Activated CD4-positive, alpha-beta T cell treated with anti-CD3 and anti-CD28 coated beads, Interleukin-2, amount 10 ng/mL, durations not matched to agents 24 days and 14 days (primary cell): ENCODE results near the gene CTSA. TPM values are rescaled to one million over a fixed set of nuclear protein-coding genes. Genes with fewer than 3 reads are reported as not detected.

Experiments used
- DNase-seq: peaks from one replicate; pipeline ENCODE4 v3.0.0; 2022
- H3K27ac Mint-ChIP-seq: one replicate; pipeline ENCODE4 v1.8.0; 2022; ENCODE audit warnings: mild to moderate bottlenecking, mixed read lengths
- H3K27me3 Mint-ChIP-seq: one replicate; pipeline ENCODE4 v1.8.0; 2022; ENCODE audit warnings: mixed read lengths
- H3K36me3 Mint-ChIP-seq: one replicate; pipeline ENCODE4 v1.8.0; 2022; ENCODE audit warnings: low read depth, mild to moderate bottlenecking, mixed read lengths
- H3K4me1 Mint-ChIP-seq: one replicate; pipeline ENCODE4 v1.8.0; 2021; ENCODE audit warnings: mixed read lengths
- H3K4me3 Mint-ChIP-seq: one replicate; pipeline ENCODE4 v1.8.0; 2022; ENCODE audit warnings: mild to moderate bottlenecking, moderate library complexity, mixed read lengths
- H3K9me3 Mint-ChIP-seq: one replicate; pipeline ENCODE4 v1.8.0; 2021; ENCODE audit warnings: mixed read lengths
- intact Hi-C: fragments of 100-400 bp; cut with micrococcal nuclease; formaldehyde crosslinking; loops from one replicate; pipeline ENCODE4 v1.15.1; 2023
- total RNA-seq: library from RNA; stranded (reverse); gene quantifications from 2 replicates; pipeline ENCODE4 v1.2.3, GENCODE V29; 2022

Gene CTSA
- total RNA-seq, result 48.7 and 50.8 TPM in 2 replicates

DNA sequence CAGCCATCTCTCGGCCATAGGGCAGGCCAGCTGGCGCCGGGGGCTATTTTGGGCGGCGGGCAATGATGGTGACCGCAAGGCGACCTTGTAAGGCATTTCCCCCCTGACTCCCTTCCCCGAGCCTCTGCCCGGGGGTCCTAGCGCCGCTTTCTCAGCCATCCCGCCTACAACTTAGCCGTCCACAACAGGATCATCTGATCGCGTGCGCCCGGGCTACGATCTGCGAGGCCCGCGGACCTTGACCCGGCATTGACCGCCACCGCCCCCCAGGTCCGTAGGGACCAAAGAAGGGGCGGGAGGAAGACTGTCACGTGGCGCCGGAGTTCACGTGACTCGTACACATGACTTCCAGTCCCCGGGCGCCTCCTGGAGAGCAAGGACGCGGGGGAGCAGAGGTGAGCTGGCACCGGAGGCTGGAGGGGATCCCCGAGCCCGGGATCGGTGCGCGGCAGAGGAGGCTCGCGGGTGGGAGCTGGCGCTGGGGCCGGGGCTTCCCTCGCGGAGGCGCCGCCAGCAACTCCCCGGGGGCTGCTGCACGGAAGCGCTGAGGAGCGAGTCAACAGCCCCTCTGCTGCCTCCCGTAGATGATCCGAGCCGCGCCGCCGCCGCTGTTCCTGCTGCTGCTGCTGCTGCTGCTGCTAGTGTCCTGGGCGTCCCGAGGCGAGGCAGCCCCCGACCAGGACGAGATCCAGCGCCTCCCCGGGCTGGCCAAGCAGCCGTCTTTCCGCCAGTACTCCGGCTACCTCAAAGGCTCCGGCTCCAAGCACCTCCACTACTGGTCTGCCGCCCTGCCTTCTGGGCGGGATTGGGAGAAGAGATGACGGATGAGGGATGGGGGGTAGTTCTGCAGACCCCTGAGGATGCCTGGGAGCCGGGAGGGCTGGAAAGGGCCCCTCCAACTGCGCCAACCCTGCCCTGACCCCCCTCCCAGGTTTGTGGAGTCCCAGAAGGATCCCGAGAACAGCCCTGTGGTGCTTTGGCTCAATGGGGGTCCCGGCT is at the start of gene CTSA, which contains the start of gene NEURL2:
Gene CTSA (plus strand): TSS at position 351 of the 999 bp plus-strand sequence. CDS start 234 bp downstream, at position 585.
Gene NEURL2 (minus strand): TSS at position 224 of the 999 bp plus-strand sequence. CDS start 217 bp downstream, at position 7.
- intact Hi-C loops, result loop anchor here (1.0 to 2.0 kb wide), 4 partner anchors 10 to 44 kb away; partner anchors contain the start of genes ACOT8, PCIF1, ZSWIM1 and ZSWIM3
- H3K27me3 Mint-ChIP-seq, result no peaks in the 10 kb centered on the region

DNA sequence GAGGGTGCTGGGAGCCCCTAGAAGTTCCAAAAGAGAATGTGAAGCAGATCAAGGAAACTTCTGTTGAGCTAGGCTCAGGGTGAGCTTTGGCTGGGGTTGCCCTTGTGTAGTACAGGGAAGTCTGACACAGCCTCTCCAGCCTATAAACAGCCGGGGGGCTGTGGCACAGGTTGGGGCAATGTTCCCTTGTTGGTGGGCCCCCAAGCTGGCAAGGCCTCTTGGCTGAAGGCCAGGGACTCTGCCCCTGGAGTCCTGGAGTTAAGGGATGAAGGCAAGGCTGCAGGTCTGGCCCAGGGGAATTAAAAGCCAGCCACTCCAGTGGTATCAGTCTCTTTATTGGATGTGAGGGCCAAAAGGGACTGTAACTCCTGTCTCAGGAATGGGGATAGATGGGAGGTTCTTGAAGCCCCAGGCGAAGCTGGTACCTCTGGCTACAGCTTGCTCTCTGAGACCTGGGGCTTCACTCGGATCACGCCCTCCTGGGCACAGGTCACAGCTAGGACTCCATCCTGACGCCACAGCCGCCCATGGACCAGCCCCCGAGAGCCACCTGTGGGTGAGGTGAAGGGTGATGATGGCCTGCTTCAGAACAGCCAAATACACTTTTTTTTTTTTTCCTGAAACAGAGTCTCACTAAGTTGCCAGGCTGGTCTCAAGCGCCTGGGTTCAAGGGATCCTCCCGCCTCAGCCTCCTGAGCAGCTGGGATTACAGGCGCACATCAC is 49.6 kb upstream of the CTSA start:
- H3K36me3 Mint-ChIP-seq, result peaks cover 24% of the 10 kb centered on the region
- no peak for DNase-seq
- peaks cover 3% of the 10 kb centered on the region for H3K4me1 Mint-ChIP-seq
- H3K27me3 Mint-ChIP-seq, result no peaks in the 10 kb centered on the region
- no peak overlapping the region for H3K27ac Mint-ChIP-seq
- no peaks in the 10 kb centered on the region for H3K9me3 Mint-ChIP-seq
- H3K4me3 Mint-ChIP-seq, result no peak overlapping the region
- intact Hi-C loops, result no loop called here

More for the DNA sequence above, at the start of gene CTSA, which contains the start of gene NEURL2:
- Mint-ChIP-seq H3K9me3 (no peaks in the 10 kb centered on the region), H3K36me3 (peaks cover 5% of the 10 kb centered on the region), H3K4me3 (peak within 1 kb of the TSS; percentile 95), H3K27ac (peak within 1 kb of the TSS; percentile 92), H3K4me1 (peaks cover 17% of the 10 kb centered on the region)
- DNase-seq, result peak; percentile 96

DNA sequence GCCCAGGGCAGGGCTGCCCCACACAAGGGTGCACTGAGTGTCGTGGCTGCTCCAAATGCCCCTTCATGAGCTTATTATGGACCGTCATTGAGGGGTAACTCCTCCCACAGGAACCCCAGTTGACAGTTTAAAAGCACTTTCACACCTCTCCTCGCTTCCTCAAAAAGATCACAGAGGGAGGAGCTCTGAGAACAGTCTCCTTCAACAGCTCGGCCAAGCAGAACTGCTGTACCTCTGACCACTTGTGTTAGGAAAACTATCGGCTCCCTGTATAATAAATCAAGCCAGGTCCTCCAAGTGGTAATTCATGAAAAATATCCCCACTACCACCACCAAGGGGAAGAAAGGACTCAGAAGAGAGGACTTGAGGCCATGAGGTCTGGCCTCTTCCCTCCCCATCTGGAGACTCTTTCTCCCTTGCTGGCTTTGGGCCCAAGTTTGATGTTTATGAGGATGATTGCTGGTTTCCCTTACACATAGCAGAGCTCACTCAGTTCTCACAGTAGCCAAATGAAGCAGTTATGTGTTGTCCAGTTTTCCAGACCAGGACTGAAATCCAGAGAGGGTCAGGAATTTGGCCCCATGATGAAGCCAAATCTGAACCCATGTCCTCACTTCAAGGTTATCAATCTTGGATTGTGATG is 48.8 kb upstream of the CTSA start:
- Mint-ChIP-seq H3K9me3 (no peaks in the 10 kb centered on the region), H3K4me1 (peaks cover 3% of the 10 kb centered on the region), H3K36me3 (peaks cover 24% of the 10 kb centered on the region), H3K27ac (no peak overlapping the region), H3K27me3 (no peaks in the 10 kb centered on the region), H3K4me3 (no peak overlapping the region)
- DNase-seq, result no peak
- intact Hi-C loops, result no loop called here

DNA sequence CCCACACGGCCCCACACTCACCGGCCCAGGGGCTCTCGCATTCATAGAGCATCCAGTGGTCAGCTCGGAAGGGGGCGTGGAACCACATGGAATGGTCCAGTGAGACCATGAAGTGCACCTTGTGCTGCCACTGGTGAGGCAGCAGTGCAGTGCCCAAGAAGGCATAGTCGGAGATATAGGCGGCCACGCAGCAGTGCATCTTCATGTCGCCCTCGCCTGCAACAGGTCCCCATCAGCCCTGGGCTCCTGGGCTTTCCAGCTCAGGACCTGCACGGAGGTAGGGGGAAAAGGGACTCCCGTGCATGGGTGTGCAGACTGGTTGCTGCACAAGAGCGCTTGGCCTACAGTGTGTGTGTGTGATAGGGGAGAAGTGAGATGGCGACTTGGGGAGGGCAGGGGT is 47.6 kb upstream of the CTSA start:
- H3K27me3 Mint-ChIP-seq, result no peaks in the 10 kb centered on the region
- intact Hi-C loops, result no loop called here
- no peaks in the 10 kb centered on the region for H3K9me3 Mint-ChIP-seq
- H3K27ac Mint-ChIP-seq, result no peak overlapping the region
- H3K4me3 Mint-ChIP-seq, result no peak overlapping the region
- H3K4me1 Mint-ChIP-seq, result peaks cover 3% of the 10 kb centered on the region
- peaks cover 24% of the 10 kb centered on the region for H3K36me3 Mint-ChIP-seq
- DNase-seq, result no peak

DNA sequence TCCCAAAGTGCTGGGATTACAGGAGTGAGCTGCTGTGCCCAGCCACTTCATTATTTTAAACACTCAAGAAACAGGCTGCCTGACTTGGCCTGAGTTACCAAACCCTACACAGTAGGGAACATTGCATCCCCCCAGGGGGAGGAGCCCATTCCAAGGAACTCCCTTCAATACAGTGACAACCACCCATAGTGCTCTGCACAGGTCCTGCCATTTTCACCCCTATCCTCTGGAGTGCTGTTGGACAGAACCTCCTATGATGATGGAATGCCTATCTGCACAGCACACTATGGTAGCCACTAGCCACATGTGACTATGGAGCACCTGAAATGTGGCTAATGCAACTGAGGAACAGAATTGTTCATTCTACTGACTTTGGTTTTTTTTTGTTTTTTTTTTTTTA is 45.7 kb upstream of the CTSA start:
- DNase-seq, result no peak
- Mint-ChIP-seq H3K27ac (no peak overlapping the region), H3K9me3 (no peaks in the 10 kb centered on the region), H3K27me3 (no peaks in the 10 kb centered on the region), H3K4me1 (peaks cover 5% of the 10 kb centered on the region), H3K36me3 (peaks cover 29% of the 10 kb centered on the region), H3K4me3 (no peak overlapping the region)
- intact Hi-C loops, result no loop called here

DNA sequence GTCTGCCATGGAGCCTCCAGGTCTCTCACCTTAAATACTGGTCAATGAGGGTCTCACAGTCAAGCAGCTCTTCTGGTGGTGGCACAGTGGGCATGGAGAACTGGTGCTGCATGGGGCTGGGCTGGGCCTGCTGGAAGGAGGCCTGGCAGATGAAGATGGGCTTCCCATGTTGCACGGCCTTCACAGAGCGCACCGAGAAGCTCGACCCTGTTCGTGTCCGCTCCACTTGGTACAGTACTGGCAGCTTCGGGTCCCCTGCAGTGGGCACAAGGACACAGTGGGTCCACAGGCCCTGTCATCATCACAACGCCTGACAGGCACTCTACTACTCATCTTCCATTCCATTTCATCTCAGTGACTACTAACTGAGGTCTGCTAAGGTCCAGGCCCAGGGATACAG is 42.7 kb upstream of the CTSA start:
- DNase-seq, result no peak
- no peaks in the 10 kb centered on the region for H3K27me3 Mint-ChIP-seq
- peaks cover 4% of the 10 kb centered on the region for H3K4me1 Mint-ChIP-seq
- no peak overlapping the region for H3K4me3 Mint-ChIP-seq
- H3K27ac Mint-ChIP-seq, result no peak overlapping the region
- H3K9me3 Mint-ChIP-seq, result no peaks in the 10 kb centered on the region
- peaks cover 36% of the 10 kb centered on the region for H3K36me3 Mint-ChIP-seq
- intact Hi-C loops, result no loop called here

DNA sequence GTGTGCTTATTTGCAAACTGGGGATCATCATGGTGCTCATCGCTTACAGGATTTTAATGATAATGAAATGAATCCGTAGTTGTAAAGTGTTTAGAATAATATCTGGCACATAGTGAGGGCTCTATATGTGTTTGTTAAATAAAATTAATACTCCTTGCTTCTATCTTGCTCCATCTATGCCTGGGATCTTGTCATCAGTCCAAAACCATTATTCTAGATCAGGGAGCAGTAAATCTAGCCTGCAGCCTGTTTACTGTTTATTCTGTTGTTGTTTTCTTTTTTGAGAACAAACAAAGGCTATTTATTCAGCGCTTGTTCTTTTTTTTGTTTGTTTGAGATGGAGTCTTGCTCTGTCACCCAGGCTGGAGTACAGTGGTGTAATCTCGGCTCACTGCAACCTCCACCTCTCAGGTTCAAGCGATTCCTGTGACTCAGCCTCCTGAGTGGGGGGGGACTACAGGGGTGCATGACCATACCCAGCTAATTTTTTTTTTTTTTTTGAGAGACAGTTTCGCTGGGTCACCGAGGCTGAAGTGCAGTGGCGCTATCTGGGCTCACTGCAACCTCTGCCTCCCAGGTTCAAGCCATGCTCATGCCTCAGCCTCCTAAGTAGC is 42.1 kb upstream of the CTSA start:
- Mint-ChIP-seq H3K4me1 (peaks cover 2% of the 10 kb centered on the region), H3K27ac (no peak overlapping the region), H3K4me3 (no peak overlapping the region), H3K36me3 (peaks cover 37% of the 10 kb centered on the region), H3K9me3 (no peaks in the 10 kb centered on the region), H3K27me3 (no peaks in the 10 kb centered on the region)
- DNase-seq, result no peak
- intact Hi-C loops, result no loop called here

DNA sequence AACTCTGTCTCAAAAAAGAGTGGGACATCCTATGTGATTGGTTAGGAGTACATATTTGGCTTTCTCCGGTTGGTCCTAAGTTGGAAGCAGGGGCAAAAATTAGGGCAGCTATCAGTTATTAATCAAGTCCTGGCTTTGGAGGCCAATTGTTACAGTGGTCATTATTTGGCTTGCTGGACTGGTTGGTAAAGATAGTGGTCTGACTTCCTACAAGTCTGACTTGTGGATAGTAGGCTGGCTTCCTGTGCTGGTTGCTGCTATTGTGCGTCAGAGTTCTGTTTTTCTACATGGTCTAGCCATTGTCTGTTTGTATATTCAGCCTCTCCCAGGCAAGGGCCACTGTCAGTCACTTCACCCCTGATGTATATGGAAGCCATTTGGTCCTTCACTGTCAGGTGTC is 40.9 kb upstream of the CTSA start:
- Mint-ChIP-seq H3K4me3 (no peak overlapping the region), H3K27me3 (no peaks in the 10 kb centered on the region), H3K36me3 (peaks cover 36% of the 10 kb centered on the region), H3K9me3 (no peaks in the 10 kb centered on the region), H3K27ac (no peak overlapping the region), H3K4me1 (peaks cover 6% of the 10 kb centered on the region)
- intact Hi-C loops, result no loop called here
- no peak for DNase-seq

DNA sequence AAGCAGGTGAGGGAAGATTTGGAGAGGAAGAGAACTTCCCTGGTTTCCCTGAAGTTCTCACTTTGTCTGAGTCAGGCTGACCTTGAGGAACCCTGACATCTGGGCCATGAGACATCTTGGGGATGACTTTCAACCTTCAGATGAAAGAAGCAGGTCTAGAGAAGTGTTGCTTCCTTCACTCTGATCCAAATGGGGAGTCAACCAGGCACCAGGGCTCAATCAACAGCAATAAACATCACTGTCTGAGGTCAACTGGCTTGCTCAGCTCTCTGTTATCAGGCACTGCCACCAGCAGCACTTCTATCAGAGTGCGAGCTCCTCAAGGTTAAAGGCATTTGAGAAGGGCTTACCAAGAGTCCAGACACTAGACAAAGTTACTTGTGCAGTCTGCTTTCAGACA is 40.2 kb upstream of the CTSA start:
- Mint-ChIP-seq H3K4me3 (no peak overlapping the region), H3K27ac (no peak overlapping the region), H3K36me3 (peaks cover 30% of the 10 kb centered on the region)

DNA sequence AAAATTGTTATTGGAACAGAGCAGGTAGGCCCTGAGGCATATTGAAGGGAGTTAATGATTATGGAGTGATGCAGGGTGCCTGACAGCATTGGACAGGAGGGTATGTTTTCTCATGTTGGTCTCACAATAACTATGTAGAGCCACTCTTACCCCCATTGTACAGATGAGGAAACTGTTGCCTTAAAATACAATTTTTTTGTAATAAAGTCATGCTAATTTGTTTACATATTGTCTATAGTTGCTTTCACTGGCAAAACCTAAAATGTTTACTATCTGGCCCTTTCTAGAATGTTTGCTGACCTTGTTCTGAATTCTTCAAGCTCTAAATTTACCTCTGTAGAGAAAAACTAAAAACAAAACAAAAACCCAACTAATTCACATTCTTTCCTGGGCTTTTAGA is 39.6 kb upstream of the CTSA start:
- H3K4me1 Mint-ChIP-seq, result peaks cover 11% of the 10 kb centered on the region
- no peak overlapping the region for H3K27ac Mint-ChIP-seq
- H3K9me3 Mint-ChIP-seq, result no peaks in the 10 kb centered on the region
- H3K4me3 Mint-ChIP-seq, result no peak overlapping the region
- peaks cover 27% of the 10 kb centered on the region for H3K36me3 Mint-ChIP-seq
- intact Hi-C loops, result no loop called here
- no peak for DNase-seq
- no peaks in the 10 kb centered on the region for H3K27me3 Mint-ChIP-seq

More for the DNA sequence above, 40.2 kb upstream of the CTSA start:
- DNase-seq, result no peak
- intact Hi-C loops, result no loop called here
- Mint-ChIP-seq H3K27me3 (no peaks in the 10 kb centered on the region), H3K4me1 (peaks cover 9% of the 10 kb centered on the region), H3K9me3 (no peaks in the 10 kb centered on the region)

DNA sequence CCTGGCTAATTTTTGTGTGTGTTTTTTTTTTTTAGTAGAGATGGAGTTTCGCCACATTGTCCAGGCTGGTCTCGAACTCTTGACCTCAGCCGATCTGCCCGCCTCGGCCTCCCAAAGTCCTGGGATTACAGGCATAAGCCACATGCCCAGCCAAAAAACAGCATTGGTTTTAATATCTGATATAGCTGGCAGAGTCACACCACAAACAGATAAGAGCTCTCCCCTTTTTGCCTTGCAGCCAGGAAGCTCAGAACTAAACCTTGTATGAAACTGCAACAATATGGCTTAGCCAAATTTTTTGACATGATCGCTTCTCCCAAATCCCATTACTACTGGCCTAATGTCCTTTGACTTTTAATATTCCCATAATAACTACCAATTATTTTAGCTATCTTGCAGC is 38.8 kb upstream of the CTSA start:
- H3K27ac Mint-ChIP-seq, result no peak overlapping the region
- intact Hi-C loops, result no loop called here
- peaks cover 26% of the 10 kb centered on the region for H3K36me3 Mint-ChIP-seq
- DNase-seq, result no peak
- peaks cover 12% of the 10 kb centered on the region for H3K4me1 Mint-ChIP-seq
- H3K4me3 Mint-ChIP-seq, result no peak overlapping the region
- H3K27me3 Mint-ChIP-seq, result no peaks in the 10 kb centered on the region
- no peaks in the 10 kb centered on the region for H3K9me3 Mint-ChIP-seq

DNA sequence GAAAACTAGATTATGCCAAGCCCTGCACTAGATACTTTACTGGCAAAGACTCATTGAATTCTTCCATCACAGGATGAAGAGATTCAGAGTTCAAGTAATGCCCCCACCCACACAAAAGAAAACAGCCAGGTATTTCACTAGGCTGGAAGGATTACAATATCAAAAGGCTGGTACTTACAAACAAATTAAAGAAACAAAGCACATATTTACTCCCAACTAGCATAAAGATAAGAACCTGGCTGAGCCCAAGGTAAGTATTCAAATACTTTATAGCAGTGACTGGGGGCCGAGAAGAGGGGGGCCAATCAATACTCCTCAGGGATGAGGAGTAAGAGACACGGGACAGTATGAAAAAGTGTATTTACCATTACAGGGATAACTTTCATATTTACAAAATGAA is 37.7 kb upstream of the CTSA start:
- intact Hi-C loops, result no loop called here
- Mint-ChIP-seq H3K27me3 (no peaks in the 10 kb centered on the region), H3K4me3 (no peak overlapping the region), H3K36me3 (peaks cover 26% of the 10 kb centered on the region), H3K9me3 (no peaks in the 10 kb centered on the region), H3K27ac (no peak overlapping the region), H3K4me1 (peaks cover 22% of the 10 kb centered on the region)
- DNase-seq, result no peak
